OCI-LY3 (cell line): Measurements from ENCODE around the gene HADH.

Source experiments
- CTCF ChIP-seq: fragments of 200-600, 300-600 bp; sonication (generic); IDR thresholded peaks from 2 replicates; pipeline ENCODE4 v1.5.1; 2014; ENCODE audit warnings: antibody characterized with exemption, low read length, low read depth
- EZH2phosphoT487 ChIP-seq: fragments of 200-600 bp; shearing (Covaris generic); IDR thresholded peaks from 2 replicates; pipeline ENCODE4 v1.6.1; 2018; ENCODE audit warnings: antibody characterized with exemption, mixed run types, low read depth

GRCh38 chr4:108051343-108051742 is 61.7 kb downstream of the HADH start:
- no peak for TF ChIP-seq CTCF
- TF ChIP-seq EZH2phosphoT487 = no peak
